Lower leg skin (tissue), 3 donors: Measurements from ENCODE around the gene ELP2.

Source experiments
- CTCF ChIP-seq, 3 donors: fragments of 450-650 bp; IDR thresholded peaks; one replicate each; pipeline ENCODE4 v1.5.1; 2016; ENCODE audit warnings: antibody characterized with exemption in 3 of 3, mild to moderate bottlenecking in 3 of 3, moderate library complexity in 2 of 3
- POLR2A ChIP-seq, 2 donors: fragments of 450-650 bp; IDR thresholded peaks; one replicate each; pipeline ENCODE4 v1.6.1; 2016 to 2017; ENCODE audit warnings: antibody characterized with exemption in 2 of 2, mild to moderate bottlenecking in 1 of 2, moderate library complexity in 1 of 2

DNA sequence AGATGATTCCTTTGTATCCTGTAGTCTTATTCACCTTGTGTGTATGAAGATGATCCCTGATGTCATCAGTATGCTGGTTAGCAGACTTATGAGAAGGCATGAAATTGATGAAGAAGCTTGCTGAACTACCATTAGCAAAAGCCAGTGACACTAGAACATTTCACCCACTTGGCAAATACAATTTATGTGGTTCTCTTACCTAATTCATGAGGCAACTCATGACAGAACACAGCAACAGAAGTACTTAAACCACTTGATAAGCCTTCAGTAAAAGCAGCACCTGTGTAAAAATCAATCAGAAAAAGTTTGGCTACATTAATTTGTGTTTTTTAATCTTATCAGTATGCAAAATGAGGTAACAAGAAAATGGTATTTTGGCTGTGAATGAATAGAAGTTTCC, 17.4 kb upstream of the ELP2 start:
- TF ChIP-seq CTCF (IDR thresholded peaks at IDR 0.05) (no peak), POLR2A (IDR thresholded peaks at IDR 0.05) (no peak)
